Thyroid gland (tissue), 4 donors: Measurements from ENCODE around the gene HSF2BP. TPM values are rescaled to one million over a fixed set of nuclear protein-coding genes. Genes with fewer than 3 reads are reported as not detected.

ENCODE experiments used
- DNase-seq, 2 donors: peaks; one replicate each; pipeline ENCODE4 v3.0.0-alpha.2; 2019
- H3K27ac ChIP-seq, 3 donors: fragments of 200-600 bp; sonication (generic); 1 replicate in 2 of 3; 2 replicates in 1 of 3; pipeline ENCODE4 v1.5.1; 2016 to 2019; ENCODE audit warnings: mild to moderate bottlenecking in 1 of 3, moderate library complexity in 1 of 3
- H3K27me3 ChIP-seq: fragments of 200-600 bp; sonication (generic); one replicate; pipeline ENCODE4 v1.5.1; 2019
- H3K36me3 ChIP-seq, 2 donors: fragments of 200-600 bp; sonication (generic); one replicate each; pipeline ENCODE4 v1.5.1; 2016 to 2019
- H3K4me1 ChIP-seq, 2 donors: fragments of 200-600 bp; sonication (generic); one replicate each; pipeline ENCODE4 v1.5.1; 2017 to 2019
- H3K4me3 ChIP-seq, 3 donors: fragments of 200-600 bp; sonication (generic); replicated peaks in 1 of 3; 1 replicate in 2 of 3; 2 replicates in 1 of 3; pipeline ENCODE4 v1.5.1; 2016; ENCODE audit warnings: mild to moderate bottlenecking in 1 of 3
- H3K9me3 ChIP-seq: fragments of 200-600 bp; sonication (generic); one replicate; pipeline ENCODE4 v1.5.1; 2017
- POLR2A ChIP-seq, 2 donors: fragments of 450-650 bp; IDR thresholded peaks; one replicate each; pipeline ENCODE4 v1.6.1; 2017; ENCODE audit warnings: antibody characterized with exemption in 2 of 2, mild to moderate bottlenecking in 2 of 2, moderate library complexity in 1 of 2
- WGBS, 2 donors: methylation state at CpG; one replicate each; pipeline ENCODE4 v1.1.5; 2017; 5-methylcytosine and 5-hydroxymethylcytosine counted together
- intact Hi-C: fragments of 100-400 bp; cut with DNase I; formaldehyde crosslinking; loops from one replicate; pipeline ENCODE4 v1.15.1; 2023
- total RNA-seq, 4 donors: library from RNA; depleted of rRNA; stranded (reverse); fragments of >200 nt; gene quantifications; one replicate each; pipeline ENCODE4 v1.2.3, GENCODE V29; 2016
- TF ChIP-seq, protein P1 (sequence below), 6 experiments: fragments of 200-600 bp in 3 of 6; fragments of 450-650 bp in 3 of 6; sonication (generic) in 3 of 6; IDR thresholded peaks; one replicate each; pipeline ENCODE4 v1.5.1; 2016 to 2019; ENCODE audit warnings: antibody characterized with exemption in 6 of 6, mild to moderate bottlenecking in 2 of 6, inconsistent platforms in 1 of 6, moderate library complexity in 1 of 6

Gene HSF2BP
- total RNA-seq, 4 donors from 2014 or later = 0.33 to 1.2 (median 0.84) TPM

DNA sequence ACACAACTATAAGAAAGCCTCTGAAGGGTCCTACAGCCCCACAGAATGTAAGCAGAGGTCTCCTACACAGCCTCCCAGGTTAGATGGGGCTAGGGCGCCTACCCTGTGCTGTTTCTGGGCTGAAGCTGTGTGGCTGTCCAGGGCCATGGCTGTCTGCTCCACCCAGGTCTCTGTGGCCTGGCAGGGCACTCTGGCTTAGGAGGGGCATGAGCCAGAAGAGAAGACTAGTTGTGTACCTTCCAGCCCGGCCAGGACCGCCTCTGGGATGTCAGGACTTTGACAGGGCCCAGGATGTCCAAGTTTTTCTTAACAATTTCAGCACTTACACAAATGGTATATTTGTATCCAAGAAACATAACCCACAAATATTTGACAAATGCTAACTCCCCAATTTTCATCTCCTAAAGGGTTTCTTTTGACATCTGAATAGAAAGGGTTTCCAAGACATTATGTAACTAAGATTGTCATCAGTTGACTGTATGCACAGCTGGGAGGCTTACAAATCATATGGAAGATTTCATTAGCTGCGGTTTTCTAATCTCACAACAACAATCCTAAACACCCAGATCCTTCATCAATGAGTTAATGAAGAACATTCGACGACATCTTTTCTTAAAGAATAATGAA is 80.5 kb downstream of the HSF2BP start:
- Histone ChIP-seq H3K4me3 (no peak overlapping the region), H3K36me3 (no peaks in the 10 kb centered on the region), H3K27ac (no peak overlapping the region), H3K9me3 (no peaks in the 10 kb centered on the region), H3K27me3 (no peaks in the 10 kb centered on the region), H3K4me1 (peaks cover 0 to 5% of the 10 kb centered on the region in 2 donors)
- WGBS, 2 donors = 72 to 73% methylated on average over 5 to 6 of the region's 6 CpGs
- no peak for TF ChIP-seq POLR2A (IDR thresholded peaks at IDR 0.05)
- TF ChIP-seq, protein P1, sequence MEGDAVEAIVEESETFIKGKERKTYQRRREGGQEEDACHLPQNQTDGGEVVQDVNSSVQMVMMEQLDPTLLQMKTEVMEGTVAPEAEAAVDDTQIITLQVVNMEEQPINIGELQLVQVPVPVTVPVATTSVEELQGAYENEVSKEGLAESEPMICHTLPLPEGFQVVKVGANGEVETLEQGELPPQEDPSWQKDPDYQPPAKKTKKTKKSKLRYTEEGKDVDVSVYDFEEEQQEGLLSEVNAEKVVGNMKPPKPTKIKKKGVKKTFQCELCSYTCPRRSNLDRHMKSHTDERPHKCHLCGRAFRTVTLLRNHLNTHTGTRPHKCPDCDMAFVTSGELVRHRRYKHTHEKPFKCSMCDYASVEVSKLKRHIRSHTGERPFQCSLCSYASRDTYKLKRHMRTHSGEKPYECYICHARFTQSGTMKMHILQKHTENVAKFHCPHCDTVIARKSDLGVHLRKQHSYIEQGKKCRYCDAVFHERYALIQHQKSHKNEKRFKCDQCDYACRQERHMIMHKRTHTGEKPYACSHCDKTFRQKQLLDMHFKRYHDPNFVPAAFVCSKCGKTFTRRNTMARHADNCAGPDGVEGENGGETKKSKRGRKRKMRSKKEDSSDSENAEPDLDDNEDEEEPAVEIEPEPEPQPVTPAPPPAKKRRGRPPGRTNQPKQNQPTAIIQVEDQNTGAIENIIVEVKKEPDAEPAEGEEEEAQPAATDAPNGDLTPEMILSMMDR (IDR thresholded peaks at IDR 0.05) = no peak
- DNase-seq = no peak
- intact Hi-C loops = no loop called here

DNA sequence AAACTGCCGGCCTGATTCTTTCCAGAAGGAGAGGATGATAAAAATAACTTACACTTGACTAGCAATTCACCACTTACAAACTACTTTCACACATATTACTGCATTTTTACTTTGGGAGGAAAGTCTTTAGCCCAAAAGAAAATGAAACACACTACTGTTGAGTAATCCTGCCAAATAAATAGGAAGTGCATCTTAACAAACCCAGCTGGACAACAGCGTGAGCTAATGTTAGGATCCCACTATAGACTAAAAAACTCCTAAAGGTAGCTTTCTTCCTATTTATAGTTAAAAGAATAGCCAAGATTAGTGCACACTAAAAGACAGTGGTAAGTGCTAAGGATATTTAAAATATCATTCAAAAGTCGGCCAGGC is 83.8 kb downstream of the HSF2BP start:
- WGBS, 2 donors = 87 to 89% methylated on average over 3 of the region's 3 CpGs
- no peak for DNase-seq
- Histone ChIP-seq H3K27ac (no peak overlapping the region), H3K27me3 (no peaks in the 10 kb centered on the region), H3K36me3 (no peaks in the 10 kb centered on the region), H3K4me1 (no peaks in the 10 kb centered on the region), H3K4me3 (no peak overlapping the region), H3K9me3 (no peaks in the 10 kb centered on the region)
- no peak for TF ChIP-seq POLR2A (IDR thresholded peaks at IDR 0.05)
- TF ChIP-seq, protein P1 (IDR thresholded peaks at IDR 0.05) = no peak
- intact Hi-C loops = no loop called here

DNA sequence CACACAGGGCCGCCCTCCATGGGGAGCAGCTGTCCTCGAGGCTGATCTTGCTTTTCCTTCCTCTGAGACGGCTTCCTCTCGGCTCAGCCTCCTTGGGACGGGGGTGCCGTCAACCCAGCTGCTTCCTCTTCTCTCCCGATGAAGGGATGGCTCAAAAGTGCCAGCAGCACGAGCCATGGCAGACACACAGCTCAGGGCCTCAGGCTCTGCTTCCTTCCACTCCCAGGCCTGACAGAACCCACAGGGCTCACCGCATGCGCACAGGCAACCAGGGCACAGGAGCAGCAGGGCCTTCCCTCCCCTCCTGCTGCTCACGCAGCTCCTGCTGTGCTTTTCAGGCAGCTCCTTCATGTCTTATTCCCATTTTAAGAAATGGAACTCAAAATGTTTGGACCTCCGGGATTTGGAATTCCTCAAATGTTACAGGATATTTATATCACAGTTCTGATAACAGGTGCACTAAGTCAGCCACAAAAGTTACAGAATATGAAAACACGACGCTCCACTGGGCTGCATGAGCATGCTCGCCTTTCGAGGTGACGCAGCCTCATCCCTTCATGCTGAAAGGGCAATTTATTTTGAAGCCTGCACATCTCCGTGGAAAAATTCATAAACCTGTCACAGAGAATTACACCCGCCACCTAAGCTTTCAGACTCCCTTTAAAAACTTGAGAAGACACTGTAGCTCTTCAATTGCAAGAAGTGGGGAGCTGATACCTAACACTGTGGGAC is 84.4 kb downstream of the HSF2BP start:
- intact Hi-C loops = no loop called here
- H3K4me3 ChIP-seq = no peak overlapping the region
- WGBS, 2 donors = 88 to 91% methylated on average over 18 to 19 of the region's 19 CpGs
- H3K4me1 ChIP-seq = no peaks in the 10 kb centered on the region
- TF ChIP-seq, protein P1 (IDR thresholded peaks at IDR 0.05) = no peak
- no peak for TF ChIP-seq POLR2A (IDR thresholded peaks at IDR 0.05)
- H3K27ac ChIP-seq = no peak overlapping the region
- DNase-seq = no peak
- no peaks in the 10 kb centered on the region for H3K27me3 ChIP-seq
- H3K36me3 ChIP-seq = no peaks in the 10 kb centered on the region
- H3K9me3 ChIP-seq = no peaks in the 10 kb centered on the region

DNA sequence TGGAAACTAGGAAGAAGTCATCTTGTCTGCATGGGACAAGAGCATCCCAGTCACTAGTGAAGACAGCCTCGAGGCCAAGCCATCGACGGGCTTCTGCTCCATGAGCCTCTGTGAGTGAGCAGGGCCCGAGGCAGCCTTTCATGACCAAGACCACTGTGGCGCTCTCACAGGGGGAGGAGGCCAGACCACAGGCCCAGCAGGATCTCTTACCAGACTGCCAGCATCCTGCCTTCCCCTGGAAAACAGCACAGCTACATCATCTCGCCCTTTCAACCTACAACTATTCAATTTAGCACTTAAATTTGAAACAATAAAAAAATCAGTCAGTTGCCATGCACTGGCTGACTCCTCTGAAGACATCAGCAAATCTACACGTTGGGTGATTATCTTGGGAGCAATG is 85.4 kb downstream of the HSF2BP start:
- Histone ChIP-seq H3K9me3 (no peaks in the 10 kb centered on the region), H3K4me1 (no peaks in the 10 kb centered on the region), H3K4me3 (no peak overlapping the region), H3K27me3 (no peaks in the 10 kb centered on the region), H3K27ac (no peak overlapping the region), H3K36me3 (no peaks in the 10 kb centered on the region)
- intact Hi-C loops = no loop called here
- TF ChIP-seq, protein P1 (IDR thresholded peaks at IDR 0.05) = no peak
- no peak for DNase-seq
- 94 to 97% methylated on average over 7 of the region's 7 CpGs for WGBS, 2 donors

DNA sequence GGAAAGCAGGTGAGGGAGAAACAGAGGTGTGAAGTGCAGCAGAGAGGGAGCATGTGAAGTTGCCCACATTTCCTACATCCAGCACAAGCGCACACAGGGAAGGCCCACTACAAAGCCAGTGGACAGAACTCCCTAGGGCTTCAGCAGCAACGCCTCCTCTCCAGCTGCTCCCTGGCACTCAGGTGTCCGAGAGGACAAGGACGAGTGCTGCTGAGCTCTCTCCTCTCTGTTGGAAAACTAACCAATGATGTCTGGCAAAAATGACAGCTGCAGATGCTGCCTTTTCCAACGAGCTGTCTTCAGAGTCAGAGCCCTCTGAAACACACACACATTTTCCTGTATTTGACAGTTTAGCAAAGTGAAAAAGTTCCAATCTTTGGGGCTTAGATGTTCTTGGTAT is 86.8 kb downstream of the HSF2BP start:
- no peak overlapping the region for H3K4me3 ChIP-seq
- H3K9me3 ChIP-seq = no peaks in the 10 kb centered on the region
- no peaks in the 10 kb centered on the region for H3K4me1 ChIP-seq
- 68 to 77% methylated on average over 5 of the region's 5 CpGs for WGBS, 2 donors
- intact Hi-C loops = no loop called here
- no peaks in the 10 kb centered on the region for H3K27me3 ChIP-seq
- DNase-seq = no peak
- H3K36me3 ChIP-seq = no peaks in the 10 kb centered on the region
- no peak overlapping the region for H3K27ac ChIP-seq
- TF ChIP-seq, protein P1 (IDR thresholded peaks at IDR 0.05) = no peak
- TF ChIP-seq POLR2A (IDR thresholded peaks at IDR 0.05) = no peak
